ENCODE results near the gene NANOGP8.
"Not testable (repeated sequence)": the region's sequence is repeated elsewhere in the genome, so short reads cannot be mapped to it uniquely, and the experiment has no call there.

NANOGP8 gene

DNA sequence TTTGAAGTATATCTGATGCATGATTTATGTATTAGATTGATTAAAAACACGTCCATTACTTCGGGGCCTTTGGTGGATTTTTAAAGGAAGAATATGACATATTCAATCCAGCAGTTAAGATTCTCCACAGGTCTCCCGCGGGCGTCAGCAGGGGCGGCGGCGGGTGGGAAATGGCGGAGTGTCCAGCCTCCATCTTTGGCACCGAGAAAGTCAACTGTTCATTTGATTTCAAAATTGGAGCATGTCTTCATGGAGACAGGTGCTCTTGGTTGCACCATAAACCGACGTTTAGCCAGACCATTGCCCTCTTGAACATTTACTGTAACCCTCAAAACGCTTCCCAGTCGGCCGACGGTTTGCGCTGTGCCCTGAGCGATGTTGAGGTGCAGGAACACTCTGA is 7.2 kb upstream of the NANOGP8 start:
- DNase-seq = no peak

DNA sequence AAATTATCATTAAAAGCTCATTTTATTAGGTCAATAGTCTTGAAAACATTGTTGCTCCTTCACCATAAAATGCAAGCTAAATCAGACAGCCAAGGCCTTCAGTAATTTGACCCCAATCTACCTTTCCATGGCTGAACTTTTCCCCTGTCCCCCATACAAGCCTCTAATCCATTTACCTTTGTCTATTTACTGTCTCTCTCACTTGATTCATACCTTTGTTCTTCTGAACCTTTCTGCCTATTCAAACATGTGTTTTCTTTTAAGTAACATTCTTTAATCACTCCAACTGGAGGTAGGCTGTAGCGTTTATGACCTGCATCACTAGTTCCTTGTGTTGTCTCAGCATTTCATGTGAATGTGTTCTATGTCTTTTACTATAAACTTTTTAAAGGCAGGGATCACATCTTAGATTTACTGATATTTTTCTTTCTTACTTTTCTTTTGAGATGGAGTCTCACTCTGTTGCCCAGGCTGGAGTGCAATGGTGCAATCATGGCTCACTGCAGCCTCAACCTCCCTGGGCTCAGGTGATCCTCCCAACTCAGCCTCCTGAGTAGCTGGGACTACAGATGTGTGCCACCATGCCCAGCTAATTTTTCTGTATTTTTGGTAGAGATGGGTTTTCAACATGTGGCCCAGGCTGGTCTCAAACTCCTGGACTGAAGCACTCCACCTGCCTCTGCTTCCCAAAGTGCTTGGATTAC is 5.2 kb upstream of the NANOGP8 start:
- no peak for DNase-seq

DNA sequence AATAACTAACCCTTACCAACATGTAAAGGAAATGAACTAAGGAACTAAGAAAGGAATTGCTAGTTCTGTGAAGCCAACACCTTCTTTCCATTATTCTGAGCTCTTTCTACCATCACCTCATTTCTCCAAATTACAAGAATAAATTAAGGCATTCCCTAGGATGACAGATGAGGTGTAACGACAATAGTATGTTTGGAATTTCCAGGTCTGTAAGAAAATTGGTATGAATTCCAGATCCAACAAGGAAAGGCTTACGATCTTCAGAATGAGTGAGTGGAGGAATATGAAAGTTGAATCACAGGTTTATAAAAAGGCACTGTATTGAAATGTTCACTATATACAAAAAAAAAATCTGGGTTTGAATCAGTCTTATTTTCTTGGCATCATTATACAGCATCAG is 4.5 kb upstream of the NANOGP8 start:
- no peak for DNase-seq

DNA sequence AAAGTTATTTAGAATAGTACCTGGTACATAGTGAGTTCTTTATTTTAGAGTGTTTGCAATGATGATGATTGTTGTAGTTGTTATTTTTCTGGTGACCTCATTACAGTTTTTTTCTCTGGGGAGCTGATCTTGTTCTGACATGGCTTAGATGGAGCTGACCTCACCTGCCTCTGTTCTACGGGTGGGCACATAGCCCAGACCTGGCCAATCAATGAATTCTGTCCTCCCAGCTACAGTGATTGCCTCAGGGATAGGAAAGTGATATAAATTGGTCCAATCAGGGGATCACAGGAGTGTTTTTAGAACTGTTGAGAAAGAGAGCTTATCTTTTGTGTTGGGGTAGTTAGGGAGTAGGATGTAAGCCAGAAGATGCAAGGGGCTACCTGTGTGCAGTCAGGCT is 3.2 kb upstream of the NANOGP8 start:
- DNase-seq = no peak

DNA sequence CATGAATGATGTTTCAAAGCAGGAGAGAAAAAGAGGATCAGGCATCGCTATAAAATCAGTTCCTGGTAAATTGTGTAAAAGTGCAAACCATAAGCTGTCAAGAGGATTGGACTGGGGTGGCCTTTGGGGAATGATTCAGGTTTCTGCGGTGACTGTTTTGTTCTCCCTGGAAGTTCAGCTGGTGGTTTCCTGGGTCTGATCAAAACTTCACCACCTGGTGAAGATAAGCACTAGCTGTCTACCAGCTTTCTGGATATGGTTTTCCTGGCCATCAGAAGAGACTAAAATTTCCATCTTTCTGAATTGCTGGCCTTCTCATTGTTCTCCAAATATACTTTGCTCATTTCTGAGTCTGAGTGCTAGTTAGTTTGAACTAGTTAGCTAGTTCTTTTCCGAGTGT is 2.7 kb upstream of the NANOGP8 start:
- DNase-seq = no peak

DNA sequence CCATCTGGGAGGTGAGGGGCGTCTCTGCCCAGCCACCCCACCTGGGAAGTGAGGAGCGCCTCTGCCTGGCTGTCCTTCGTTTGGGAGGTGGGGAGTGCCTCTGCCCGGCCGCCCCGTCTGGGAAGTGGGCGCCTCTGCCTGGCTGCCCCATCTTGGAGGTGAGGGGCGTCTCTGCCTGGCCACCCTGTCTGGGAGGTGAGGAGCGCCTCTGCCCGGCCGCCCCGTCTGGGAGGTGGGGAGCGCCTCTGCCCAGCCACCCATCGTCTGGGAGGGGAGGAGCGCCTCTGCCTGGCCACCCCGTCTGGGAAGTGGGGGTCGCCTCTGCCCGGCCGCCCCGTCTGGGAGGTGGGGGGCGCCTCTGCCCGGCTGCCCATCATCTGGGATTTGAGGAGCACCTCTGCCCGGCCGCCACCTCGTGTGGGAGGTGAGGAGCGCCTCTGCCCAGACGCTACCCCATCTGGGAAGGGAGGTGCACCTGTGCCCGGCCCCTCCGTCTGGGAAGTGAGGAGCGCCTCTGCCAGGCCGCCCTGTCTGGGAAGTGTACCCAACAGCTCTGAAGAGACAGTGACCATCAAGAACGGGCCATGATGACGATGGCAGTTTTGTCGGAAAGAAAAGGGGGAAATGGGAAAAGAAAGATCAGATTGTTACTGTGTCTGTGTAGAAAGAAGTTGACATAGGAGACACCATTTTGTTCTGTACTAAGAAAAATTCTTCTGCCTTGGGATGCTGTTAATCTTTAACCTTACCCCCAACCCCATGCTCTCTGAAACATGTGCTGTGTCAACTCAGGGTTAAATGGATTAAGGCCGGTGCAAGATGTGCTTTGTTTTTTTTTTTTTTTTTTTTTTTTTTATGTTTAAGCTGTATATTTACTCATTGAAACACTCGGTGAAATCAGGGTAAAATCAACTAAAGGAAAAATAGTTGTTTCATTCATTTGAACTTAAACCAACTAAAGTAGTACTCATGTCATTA is 2.4 kb downstream of the NANOGP8 start:
- DNase-seq = not testable (repeated sequence)

DNA sequence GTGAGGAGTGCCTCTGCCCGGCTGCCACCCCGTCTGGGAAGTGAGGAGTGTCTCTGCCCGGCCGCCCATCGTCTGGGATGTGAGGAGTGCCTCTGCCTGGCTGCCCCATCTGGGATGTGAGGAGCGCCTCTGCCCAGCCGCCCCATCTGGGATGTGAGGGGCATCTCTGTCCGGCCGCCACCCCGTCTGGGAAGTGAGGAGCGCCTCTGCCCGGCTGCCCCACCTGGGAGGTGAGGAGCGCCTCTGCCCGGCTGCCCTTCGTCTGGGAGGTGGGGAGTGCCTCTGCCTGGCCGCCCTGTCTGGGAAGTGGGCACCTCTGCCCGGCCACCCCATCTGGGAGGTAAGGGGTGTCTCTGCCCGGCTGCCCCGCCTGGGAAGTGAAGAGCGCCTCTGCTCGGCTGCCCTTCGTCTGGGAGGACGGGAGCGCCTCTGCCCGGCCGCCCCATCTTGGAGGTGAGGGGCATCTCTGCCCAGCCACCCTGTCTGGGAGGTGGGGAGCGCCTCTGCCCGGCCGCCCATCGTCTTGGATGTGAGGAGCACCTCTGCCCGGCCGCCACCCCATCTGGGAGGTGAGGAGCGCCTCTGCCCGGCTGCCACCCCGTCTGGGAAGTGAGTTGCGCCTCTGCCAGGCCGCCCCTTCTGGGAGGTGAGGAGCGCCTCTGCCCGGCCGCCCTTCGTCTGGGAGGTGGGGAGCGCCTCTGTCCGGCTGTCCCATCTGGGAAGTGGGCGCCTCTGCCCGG is 3.3 kb downstream of the NANOGP8 start:
- DNase-seq = not testable (repeated sequence)

DNA sequence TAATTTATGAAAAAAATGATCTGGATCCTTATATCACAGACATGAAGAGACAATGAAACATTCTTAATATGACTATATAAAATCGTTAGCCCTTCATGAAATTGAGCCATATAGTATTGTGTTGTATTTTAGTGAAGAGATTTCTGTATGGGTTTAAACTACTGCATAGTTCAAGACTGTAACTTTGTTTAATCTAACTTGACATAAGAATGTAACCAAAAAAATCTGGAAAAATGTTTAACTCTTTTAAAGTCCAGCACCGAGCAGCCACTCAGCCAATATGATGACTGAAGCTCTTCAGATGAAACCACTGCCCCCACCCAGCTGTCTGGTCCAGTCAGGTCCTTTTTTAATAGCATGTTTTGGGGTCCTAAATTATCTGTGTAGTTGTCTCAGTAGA is 4.9 kb downstream of the NANOGP8 start:
- no peak for DNase-seq

DNA sequence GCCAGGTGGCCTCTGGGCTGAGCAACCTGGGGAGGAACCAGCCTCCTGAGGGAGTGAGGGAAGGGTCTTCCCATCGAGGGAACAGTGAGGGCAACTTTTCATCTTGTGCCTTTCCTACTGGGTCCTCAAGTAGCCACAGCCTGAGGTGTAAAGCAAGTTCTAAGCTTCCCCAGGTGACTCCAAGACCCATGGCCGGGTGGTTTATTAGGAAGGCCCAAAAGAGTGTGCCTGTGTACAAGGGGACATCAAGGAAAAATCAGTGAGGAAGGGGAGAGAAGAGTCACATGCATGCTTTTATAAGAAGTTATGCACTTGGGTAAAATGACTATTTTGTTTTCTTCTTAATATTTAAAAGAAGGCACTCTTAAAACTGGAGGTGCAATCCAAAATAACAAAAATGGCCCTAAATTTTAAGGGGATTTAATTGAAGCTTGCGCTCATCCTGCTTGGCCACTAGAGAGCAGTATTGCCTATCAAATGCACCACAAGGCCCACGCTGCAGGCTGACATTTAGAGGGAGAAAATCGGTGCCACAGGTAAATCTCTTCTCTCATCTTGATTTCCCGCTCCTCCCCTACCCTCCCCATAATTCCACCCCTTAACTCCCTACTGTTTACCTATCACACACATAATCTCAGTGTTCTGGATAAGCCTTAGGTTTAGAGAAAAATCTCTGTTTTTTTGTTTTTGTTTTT is 6.7 kb downstream of the NANOGP8 start:
- DNase-seq = peak in 3 of 5 donors; percentile 10 to 36 (median 19)

DNA sequence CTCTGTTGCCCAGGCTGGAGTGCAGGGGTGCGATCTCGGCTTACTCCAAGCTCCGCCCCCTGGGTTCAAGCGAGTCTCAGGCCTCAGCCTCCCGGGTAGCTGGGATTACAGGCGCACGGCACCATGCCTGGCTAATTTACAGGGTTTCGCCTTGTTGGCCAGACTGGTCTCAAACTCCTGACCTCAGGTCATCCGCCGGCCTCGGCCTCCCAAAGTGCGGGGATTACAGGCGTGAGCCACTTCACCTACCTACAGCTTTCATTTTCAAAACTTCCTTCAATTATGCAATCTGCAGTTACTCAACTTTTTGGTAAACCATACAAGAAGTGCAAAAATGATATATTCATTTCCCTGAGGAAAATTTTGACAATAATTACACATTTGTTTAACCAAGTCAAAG is 14.0 kb downstream of the NANOGP8 start:
- no peak for DNase-seq

DNA sequence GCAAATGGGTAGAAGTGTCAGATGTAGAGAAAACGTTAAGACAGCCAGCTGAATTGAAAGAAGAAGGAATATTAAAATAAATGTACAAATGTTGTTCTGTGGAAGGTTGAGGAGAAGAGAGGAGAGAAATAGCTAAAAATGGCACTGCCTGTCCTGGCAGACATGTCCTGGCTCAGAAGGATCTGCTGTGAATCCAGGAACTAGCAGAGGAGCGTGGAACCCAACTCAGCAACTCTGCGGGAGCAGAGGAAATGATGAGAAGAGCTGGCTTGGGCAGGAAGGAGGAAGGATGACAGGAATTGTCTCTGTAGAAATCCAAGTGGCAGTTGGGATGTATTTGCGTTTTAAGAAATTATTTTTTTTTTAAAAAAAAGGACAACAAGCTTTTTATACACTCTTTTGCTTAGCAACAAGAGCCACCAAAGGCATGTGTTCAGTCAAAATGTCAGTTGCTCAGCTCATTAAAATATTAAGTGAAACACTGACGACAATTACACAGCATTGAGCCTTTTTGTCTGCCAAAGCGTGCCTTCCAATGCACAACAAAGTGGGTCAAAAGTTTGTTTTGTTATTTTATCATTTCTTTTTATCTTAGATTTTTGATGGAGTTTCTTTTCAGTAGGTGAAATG is 16.1 kb downstream of the NANOGP8 start:
- DNase-seq = no peak

DNA sequence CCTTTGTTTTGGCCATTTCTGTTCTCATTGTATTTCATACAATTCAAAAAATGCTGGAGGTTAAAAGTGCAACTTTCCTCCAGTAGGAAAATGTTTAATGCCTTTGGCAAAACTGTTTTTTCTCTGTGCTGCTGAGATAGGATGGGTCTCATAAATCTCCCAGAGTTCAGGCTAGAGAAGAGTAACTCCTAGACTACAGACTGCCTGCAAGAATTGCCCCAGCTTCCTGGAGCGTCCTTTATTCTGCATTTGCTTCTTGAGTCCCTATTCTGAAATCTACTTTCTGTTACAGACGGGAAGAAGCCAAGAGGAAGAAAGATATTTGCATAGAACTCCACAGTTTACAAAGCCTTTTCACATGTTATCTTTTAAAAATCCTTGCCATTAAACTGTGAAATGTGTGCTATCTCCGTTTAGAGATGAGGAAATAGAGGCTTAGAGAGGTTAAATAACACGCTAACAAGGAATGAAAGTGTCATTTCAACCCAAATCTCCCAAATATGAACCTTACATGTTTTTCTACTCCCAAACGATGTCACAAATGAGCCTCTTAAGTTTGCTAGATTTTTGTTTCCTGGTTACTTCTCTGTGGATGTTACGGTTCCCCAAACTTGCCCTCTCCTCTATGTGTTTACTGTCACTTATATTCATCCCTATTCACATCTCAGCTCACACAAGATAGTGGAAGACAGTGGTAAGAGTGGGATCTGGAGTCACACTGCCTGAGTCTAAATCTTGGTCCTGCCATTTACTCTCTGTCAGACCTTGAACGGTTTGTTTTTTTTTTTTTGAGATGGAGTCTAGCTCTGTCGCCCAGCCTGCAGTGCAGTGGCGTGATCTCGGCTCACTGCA is 17.4 kb downstream of the NANOGP8 start:
- no peak for DNase-seq

DNA sequence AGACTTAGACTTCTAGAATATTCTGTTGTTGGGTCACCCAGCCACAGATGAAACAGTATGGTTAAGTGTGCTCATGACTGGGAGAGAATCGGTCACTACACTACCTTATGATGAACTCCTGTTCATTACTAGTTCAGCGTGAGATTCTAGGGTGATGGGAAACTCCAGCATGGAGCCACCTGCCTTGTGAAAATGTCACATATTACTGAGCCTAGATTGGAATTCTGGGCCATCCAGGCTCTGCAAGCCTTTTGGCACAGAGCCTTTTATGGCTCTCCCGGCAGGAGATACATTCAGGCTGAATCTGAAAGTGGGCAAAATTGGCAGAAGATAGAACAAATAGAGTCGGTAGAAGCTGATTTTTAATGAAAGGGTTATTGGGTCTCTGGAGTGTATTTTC is 19.0 kb downstream of the NANOGP8 start:
- DNase-seq = no peak

DNA sequence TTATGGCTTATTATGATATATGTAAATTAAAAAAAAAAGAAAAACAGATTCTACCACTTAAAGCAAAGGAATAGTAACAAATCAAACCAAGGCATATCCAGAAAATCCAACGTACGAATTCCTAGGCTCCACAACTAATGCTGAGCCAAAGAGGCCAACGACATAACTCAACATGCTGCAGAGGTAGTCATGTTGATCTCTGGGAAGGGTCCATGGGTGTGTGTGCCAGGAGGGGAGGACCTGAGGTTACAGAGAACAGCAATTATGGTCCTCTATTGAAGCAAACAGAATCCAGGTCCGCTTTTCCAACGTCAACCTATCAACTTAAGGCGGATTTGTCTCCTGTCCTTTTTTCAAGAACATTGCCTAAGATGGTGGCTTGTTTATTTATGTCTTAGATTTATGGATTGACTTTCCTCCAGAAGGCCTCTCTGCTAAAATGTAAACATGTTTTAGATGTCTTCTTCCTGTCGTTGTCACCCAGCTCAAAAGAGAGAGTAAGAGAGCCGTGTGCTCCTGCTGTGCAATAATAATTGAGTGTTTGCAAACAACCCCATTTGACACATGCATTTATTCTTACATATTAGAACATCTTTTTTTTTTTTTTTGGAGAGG is 20.4 kb downstream of the NANOGP8 start:
- DNase-seq = no peak

DNA sequence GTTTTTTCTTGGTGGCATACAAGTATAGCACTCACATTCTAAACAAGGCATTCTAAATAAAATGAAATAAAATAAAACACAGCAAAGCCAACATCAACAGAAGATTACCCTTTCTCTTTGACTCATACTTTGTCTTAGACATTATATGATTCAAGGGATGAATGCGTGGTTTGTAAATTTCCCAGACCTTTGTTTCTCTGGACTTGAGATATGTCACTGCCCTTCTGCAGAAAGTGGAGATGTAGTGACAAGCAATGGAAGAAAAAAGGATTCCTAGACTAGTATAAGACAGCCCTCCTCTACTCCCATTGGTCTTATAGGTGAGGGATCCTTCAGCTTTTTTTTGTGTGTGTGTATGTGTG is 22.4 kb downstream of the NANOGP8 start:
- DNase-seq = no peak

DNA sequence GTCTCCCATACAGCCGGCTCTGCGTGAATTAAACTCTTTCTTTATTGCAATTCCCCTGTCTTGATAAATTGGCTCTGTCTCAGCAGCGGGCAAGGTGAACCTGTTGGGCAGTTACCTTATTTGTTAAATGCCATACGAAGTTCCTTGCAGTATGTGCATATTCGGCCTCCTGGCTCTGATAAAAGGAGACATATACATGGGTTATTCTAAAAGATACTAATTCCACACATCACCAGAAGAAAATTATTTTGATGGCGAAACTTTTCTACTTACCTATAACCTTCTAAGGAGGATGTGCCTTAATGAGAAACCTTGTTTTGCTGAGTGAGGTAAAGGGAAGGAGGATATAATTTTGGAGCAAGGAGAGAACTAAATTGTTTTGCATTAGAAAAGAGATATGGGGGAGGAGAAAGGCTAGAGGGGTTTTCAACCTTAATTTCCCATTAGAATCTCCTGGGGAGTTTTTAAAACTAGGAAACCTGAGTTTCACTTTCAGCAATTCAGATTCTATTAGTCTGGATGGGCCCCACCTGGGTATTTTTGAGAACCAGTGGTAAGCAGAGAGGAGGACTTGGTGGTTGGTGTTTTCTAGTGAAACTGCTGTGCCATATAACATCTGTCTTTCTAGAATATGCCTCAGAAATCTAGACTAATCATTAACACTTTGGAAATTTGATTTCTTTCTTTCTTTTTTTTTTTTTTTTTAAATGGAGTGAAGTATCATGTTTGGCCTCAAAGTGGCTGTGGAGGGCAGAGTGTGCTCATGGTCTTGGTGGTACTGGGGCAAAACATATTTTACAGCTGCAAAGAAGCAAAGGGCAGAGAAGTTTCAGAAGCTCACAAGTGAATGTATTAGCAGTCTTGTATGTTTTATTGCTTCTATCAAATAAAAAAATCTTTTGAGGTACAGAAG is 23.0 kb downstream of the NANOGP8 start:
- no peak for DNase-seq

DNA sequence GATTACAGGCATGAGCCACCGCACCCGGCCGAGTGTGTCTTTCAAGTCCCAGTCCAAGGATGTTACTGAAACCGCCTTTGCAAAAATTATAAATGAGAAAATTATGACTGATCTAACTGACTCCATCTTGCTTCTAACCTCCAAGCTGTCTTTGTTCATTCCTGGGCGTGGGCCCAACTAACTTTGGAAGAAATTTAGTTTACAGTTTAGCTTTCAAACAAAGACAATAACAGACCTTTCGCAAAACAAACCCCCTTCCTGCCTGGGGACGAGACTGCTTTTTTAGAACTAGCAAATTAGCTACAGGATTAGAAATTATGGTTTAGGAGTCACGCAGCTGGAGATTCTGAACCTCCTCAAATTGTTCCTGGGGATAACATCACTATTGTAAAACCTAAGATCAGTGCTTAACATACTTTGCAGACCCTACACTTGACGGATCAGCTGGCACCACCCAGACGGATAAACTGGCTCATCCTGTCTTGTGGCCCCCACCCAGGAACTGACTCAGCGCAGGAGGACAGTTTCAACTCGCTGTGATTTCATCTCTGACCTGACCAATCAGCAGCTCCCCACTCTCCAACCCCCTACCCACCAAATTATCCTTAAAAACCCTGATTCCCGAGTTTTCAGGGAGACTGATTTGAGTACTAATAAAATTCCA is 23.8 kb downstream of the NANOGP8 start:
- DNase-seq = no peak

DNA sequence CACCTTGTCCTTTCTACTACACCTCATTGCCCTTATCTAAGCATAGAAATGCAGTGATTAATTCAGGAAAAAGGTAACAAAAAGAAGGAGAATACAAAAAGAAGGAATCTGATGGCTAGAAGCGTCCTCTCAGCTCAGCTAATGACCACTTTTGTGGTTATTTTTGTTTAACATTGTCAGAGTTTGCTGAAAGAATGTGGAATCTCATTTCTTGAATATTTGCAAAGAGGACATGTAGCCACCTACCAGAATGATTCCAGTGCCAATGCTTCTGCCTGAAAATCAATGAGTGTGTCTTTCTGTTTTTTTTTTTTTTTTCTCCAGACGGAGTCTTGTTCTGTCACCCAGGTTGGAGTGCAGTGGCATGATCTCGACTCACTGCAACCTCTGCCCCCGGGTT is 24.5 kb downstream of the NANOGP8 start:
- no peak for DNase-seq

DNA sequence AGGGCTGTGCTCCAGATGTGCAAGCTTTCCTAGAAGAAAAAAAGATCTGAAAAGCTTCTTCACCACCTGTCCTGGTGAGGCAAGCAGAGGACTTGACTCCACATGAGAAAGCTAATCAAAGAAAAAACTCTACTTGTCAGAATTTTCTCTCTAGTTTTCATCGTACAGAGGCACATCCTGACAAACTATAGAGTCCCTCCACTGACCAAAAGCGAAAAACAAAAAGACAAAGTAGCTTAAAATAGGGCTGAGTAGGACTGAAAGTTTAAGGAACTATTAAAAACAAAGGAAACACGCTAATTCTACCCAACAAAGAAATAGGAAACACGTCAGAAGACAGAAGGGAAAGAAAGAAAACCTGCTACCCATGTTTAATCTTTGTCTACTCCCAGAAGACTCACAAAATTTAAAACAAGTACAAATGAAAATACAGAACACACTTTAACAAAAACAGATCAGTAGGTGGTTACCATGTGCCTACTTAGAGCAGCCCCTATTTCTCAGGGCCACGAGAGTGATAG is 26.5 kb downstream of the NANOGP8 start:
- DNase-seq = no peak

Measured in T-helper 1 cell (primary cell).